IMR-90 (cell line): ENCODE measurements around the gene RECK. TPM values are rescaled to one million over a fixed set of nuclear protein-coding genes. Genes with fewer than 3 reads are reported as not detected.

ENCODE experiments used
- ATAC-seq: fragments of 200-7000 bp; cut with Tn5 transposase; 2 replicates; pipeline ENCODE4 v1.9.1; 2020; ENCODE audit warnings: low read depth, mild to moderate bottlenecking, moderate library complexity
- BruUV-seq: library from RNA; stranded (reverse); fragments of 400-500 nt; replicated peaks from 2 replicates; lab custom pipeline; 2021; lab: Mats Ljungman, UMichigan
- CTCF ChIA-PET: fragments of 300-600 bp; formaldehyde crosslinking; extraction: SDS; loops from one replicate; lab custom pipeline; 2021; ENCODE audit warnings: antibody characterized with exemption; lab: Yijun Ruan, JAX
- POLR2A ChIA-PET: fragments of 300-600 bp; sonication (Branson Sonifier 250); formaldehyde crosslinking; loops from one replicate; lab custom pipeline; 2022; ENCODE audit warnings: antibody characterized with exemption; ENCODE audit not compliant: unreplicated experiment; lab: Charles Lee
- DNase-seq: peaks from one replicate; pipeline ENCODE4 v3.0.0; 2013
- H2AFZ ChIP-seq: replicated peaks from 2 replicates; pipeline ENCODE3; 2013; ENCODE audit warnings: low read length, mild to moderate bottlenecking; ENCODE audit not compliant: poor library complexity
- H2AK5ac ChIP-seq: 2 replicates; pipeline ENCODE4 v1.6.1; 2013; ENCODE audit warnings: low read depth, low read length, inconsistent platforms
- H2AK9ac ChIP-seq: replicated peaks from 2 replicates; pipeline ENCODE3; 2013; ENCODE audit warnings: mild to moderate bottlenecking, low read depth, low read length, moderate library complexity; ENCODE audit not compliant: poor library complexity
- H2BK120ac ChIP-seq: 2 replicates; pipeline ENCODE4 v1.6.1; 2013; ENCODE audit warnings: low read depth, low read length, inconsistent platforms
- H2BK15ac ChIP-seq: 3 replicates; pipeline ENCODE4 v1.6.1; 2013; ENCODE audit warnings: low read depth, low read length, inconsistent platforms
- H2BK20ac ChIP-seq: 2 replicates; pipeline ENCODE4 v1.6.1; 2013; ENCODE audit warnings: low read depth, mild to moderate bottlenecking, inconsistent platforms, low read length, moderate library complexity
- H2BK5ac ChIP-seq: 2 replicates; pipeline ENCODE4 v1.6.1; 2013; ENCODE audit warnings: mild to moderate bottlenecking, low read depth, low read length, inconsistent platforms; ENCODE audit not compliant: poor library complexity, severe bottlenecking
- H3K14ac ChIP-seq: replicated peaks from 2 replicates; pipeline ENCODE4 v1.6.1; 2013; ENCODE audit warnings: low read depth, low read length, inconsistent platforms
- H3K18ac ChIP-seq: 2 replicates; pipeline ENCODE4 v1.6.1; 2013; ENCODE audit warnings: low read depth, low read length, control low read depth
- H3K23ac ChIP-seq: 2 replicates; pipeline ENCODE4 v1.6.1; 2013; ENCODE audit warnings: low read depth, low read length, inconsistent platforms
- H3K27ac ChIP-seq: 2 replicates; pipeline ENCODE4 v1.5.1; 2013; ENCODE audit warnings: mild to moderate bottlenecking, control low read depth, low read length; ENCODE audit not compliant: insufficient read depth
- H3K27me3 ChIP-seq: 2 replicates; pipeline ENCODE4 v1.6.1; 2013; ENCODE audit warnings: low read length; ENCODE audit not compliant: control insufficient read depth, insufficient read depth
- H3K36me3 ChIP-seq: 2 replicates; pipeline ENCODE4 v1.6.1; 2013; ENCODE audit warnings: low read length, mixed read lengths; ENCODE audit not compliant: control insufficient read depth, insufficient read depth
- H3K4ac ChIP-seq: 2 replicates; pipeline ENCODE4 v1.6.1; 2013; ENCODE audit warnings: low read depth, low read length, inconsistent platforms
- H3K4me1 ChIP-seq: 2 replicates; pipeline ENCODE4 v1.6.1; 2013; ENCODE audit warnings: low read length, mixed read lengths; ENCODE audit not compliant: control insufficient read depth, insufficient read depth
- H3K4me2 ChIP-seq: 2 replicates; pipeline ENCODE4 v1.6.1; 2013; ENCODE audit warnings: low read depth, mild to moderate bottlenecking, control low read depth, low read length, moderate library complexity
- H3K4me3 ChIP-seq: 2 replicates; pipeline ENCODE4 v1.5.1; 2013; ENCODE audit warnings: low read depth, mild to moderate bottlenecking, control low read depth, low read length, moderate library complexity; ENCODE audit not compliant: insufficient read depth
- H3K56ac ChIP-seq: 2 replicates; pipeline ENCODE4 v1.6.1; 2013; ENCODE audit warnings: low read length, inconsistent platforms; ENCODE audit not compliant: insufficient read depth; ENCODE audit errors: extremely low read depth
- H3K79me1 ChIP-seq, 2 experiments: 2 replicates each; pipeline ENCODE4 v1.6.1; 2013; ENCODE audit warnings: low read length in 2 of 2, inconsistent platforms in 1 of 2, low read depth in 1 of 2
- H3K9ac ChIP-seq: 2 replicates; pipeline ENCODE4 v1.6.1; 2013; ENCODE audit warnings: low read depth, low read length, control low read depth
- H3K9me1 ChIP-seq: 2 replicates; pipeline ENCODE4 v1.6.1; 2013; ENCODE audit warnings: low read length, inconsistent platforms; ENCODE audit not compliant: insufficient read depth
- H3K9me3 ChIP-seq: 2 replicates; pipeline ENCODE4 v1.6.1; 2013; ENCODE audit warnings: low read length; ENCODE audit not compliant: control insufficient read depth, insufficient read depth
- H4K20me1 ChIP-seq: 2 replicates; pipeline ENCODE4 v1.6.1; 2013; ENCODE audit warnings: low read length, inconsistent platforms; ENCODE audit not compliant: insufficient read depth
- H4K5ac ChIP-seq: 2 replicates; pipeline ENCODE4 v1.6.1; 2013; ENCODE audit warnings: mild to moderate bottlenecking, low read depth, low read length, control low read depth
- H4K8ac ChIP-seq, 2 experiments: 2 replicates each; pipeline ENCODE4 v1.6.1; 2013; ENCODE audit warnings: low read depth in 2 of 2, low read length in 2 of 2, control low read depth in 1 of 2, inconsistent platforms in 1 of 2
- H4K91ac ChIP-seq: 2 replicates; pipeline ENCODE4 v1.6.1; 2013; ENCODE audit warnings: low read depth, low read length, inconsistent platforms; ENCODE audit not compliant: insufficient read depth
- BHLHE40 ChIP-seq: fragments of 150-350 bp; IDR thresholded peaks from 2 replicates; pipeline ENCODE4 v1.6.1; 2016; ENCODE audit warnings: mild to moderate bottlenecking, low read depth, low read length
- CEBPB ChIP-seq: IDR thresholded peaks from 2 replicates; pipeline ENCODE4 v1.6.1; 2012; ENCODE audit warnings: low read depth, low read length, improper control_type of control experiment
- CHD1 ChIP-seq: IDR thresholded peaks from 2 replicates; pipeline ENCODE4 v1.6.1; 2012; ENCODE audit warnings: low read depth, low read length, improper control_type of control experiment
- CTCF ChIP-seq: conservative IDR thresholded peaks from 2 replicates; pipeline ENCODE4 v1.5.1; 2012; ENCODE audit warnings: mild to moderate bottlenecking, low read depth, low read length, improper control_type of control experiment
- ELK1 ChIP-seq: fragments of 150-350 bp; IDR thresholded peaks from 2 replicates; pipeline ENCODE4 v1.6.1; 2016; ENCODE audit warnings: low read depth, mild to moderate bottlenecking, low read length, moderate library complexity, borderline replicate concordance
- MAFK ChIP-seq: IDR thresholded peaks from 2 replicates; pipeline ENCODE4 v1.6.1; 2012; ENCODE audit warnings: low read depth, low read length, improper control_type of control experiment
- MXI1 ChIP-seq: IDR thresholded peaks from 2 replicates; pipeline ENCODE4 v1.6.1; 2012; ENCODE audit warnings: low read depth, mild to moderate bottlenecking, low read length, moderate library complexity, borderline replicate concordance
- NFE2L2 ChIP-seq: fragments of 150-350 bp; IDR thresholded peaks from 2 replicates; pipeline ENCODE4 v1.6.1; 2016; ENCODE audit warnings: low read depth, mild to moderate bottlenecking, low read length
- POLR2A ChIP-seq: IDR thresholded peaks from 2 replicates; pipeline ENCODE4 v1.6.1; 2012; ENCODE audit warnings: mild to moderate bottlenecking, low read depth, low read length
- RAD21 ChIP-seq: IDR thresholded peaks from 2 replicates; pipeline ENCODE4 v1.6.1; 2012; ENCODE audit warnings: low read length, improper control_type of control experiment
- RCOR1 ChIP-seq: IDR thresholded peaks from 2 replicates; pipeline ENCODE4 v1.6.1; 2012; ENCODE audit warnings: mild to moderate bottlenecking, low read length, improper control_type of control experiment; ENCODE audit not compliant: insufficient replicate concordance
- RFX5 ChIP-seq: IDR thresholded peaks from 2 replicates; pipeline ENCODE4 v1.8.0; 2012; ENCODE audit warnings: low read depth, mild to moderate bottlenecking, low read length, moderate library complexity
- SMC3 ChIP-seq: fragments of 150-350 bp; IDR thresholded peaks from 2 replicates; pipeline ENCODE4 v1.6.1; 2016; ENCODE audit warnings: low read depth, mild to moderate bottlenecking, antibody characterized with exemption, low read length, moderate library complexity
- WGBS, 2 experiments: methylation state at CpG; one replicate each; pipeline versions ENCODE4 v1.1.5 to v1.1.7; 2013; ENCODE audit warnings: missing lambda C conversion rate in 2 of 2; ENCODE audit not compliant: insufficient read length in 1 of 2; ENCODE audit errors: extremely low coverage in 2 of 2; 5-methylcytosine and 5-hydroxymethylcytosine counted together
- dilution Hi-C: fragments of 300-500 bp; cut with HindIII; formaldehyde crosslinking; loops from one replicate; pipeline ENCODE4 v1.14.3; 2018; ENCODE audit warnings: low sequenced_read_pairs; ENCODE audit not compliant: unreplicated experiment
- in situ Hi-C: fragments of 300-500 bp; cut with MboI; formaldehyde crosslinking; loops from 3 replicates; pipeline ENCODE4 v1.14.3; 2019; ENCODE audit warnings: low sequenced_read_pairs, inconsistent platforms, mixed read lengths
- intact Hi-C: fragments of 100-400 bp; cut with micrococcal nuclease; formaldehyde crosslinking; loops from 2 replicates; pipeline ENCODE4 v1.10.0; 2022
- polyA plus RNA-seq, 3 experiments: library from polyadenylated mRNA; depleted of rRNA; stranded (reverse); fragments of >200 nt; gene quantifications; 2 replicates each; pipeline ENCODE4 v1.2.3, GENCODE V29; 2012; ENCODE audit warnings: low replicate concordance in 1 of 3
- total RNA-seq: library from RNA; depleted of rRNA; stranded (reverse); fragments of >200 nt; gene quantifications from 2 replicates; pipeline ENCODE4 v1.2.3, GENCODE V29; 2012
- TF ChIP-seq, protein P1 (sequence below): fragments of 150-350 bp; IDR thresholded peaks from 2 replicates; pipeline ENCODE4 v1.6.1; 2017; ENCODE audit warnings: mild to moderate bottlenecking, antibody characterized with exemption, low read length, low read depth

RECK gene
- total and polyA plus RNA-seq, 2 of the 4 experiments (the other 2 are of a cell fraction), result 23.5 to 44.0 TPM

DNA sequence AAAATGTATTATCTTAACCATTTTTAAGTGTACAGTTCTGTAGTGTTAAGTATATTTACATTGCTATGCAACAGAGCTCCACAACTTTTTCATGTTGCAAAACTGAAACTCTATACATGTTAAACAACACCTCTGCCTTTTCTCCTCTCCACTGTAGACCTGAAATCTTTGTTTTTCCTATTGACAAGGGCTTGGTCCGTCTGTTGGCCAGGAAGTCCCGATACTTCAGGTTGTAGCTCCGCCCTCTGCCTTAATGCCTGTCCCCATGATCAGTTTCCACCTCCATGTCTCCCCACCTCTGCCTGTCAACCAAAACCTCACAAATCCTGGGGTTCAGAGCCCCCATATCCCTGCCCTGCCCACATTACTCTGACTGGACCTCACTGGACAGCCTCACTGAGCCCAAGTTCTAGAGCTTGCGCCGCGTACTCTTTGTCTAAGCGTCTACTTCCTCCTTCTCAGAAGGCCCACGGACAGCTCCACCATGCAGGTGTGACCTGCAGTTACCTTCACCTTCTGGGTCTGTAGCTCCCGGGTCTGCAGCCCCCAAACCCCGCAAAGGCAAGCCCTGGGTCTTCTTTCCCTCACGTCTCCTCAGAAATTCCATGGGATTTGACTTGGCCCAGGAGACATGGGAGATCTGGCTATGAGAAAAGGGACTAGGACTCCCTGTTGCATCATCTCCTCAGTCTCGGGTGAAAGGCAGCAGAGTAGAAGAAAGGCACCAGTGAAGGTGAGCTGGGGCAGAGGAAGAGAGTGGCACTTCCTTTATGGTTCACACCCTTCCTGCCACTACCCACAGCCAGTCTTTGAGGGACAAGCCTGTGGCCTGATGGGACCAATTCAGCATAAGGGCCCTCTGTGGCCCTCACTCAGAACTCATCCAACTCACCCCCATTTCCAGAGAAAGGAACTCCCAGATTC, 107.9 kb downstream of the RECK start:
- Histone ChIP-seq H2AK9ac (no peak overlapping the region), H3K56ac (no peak overlapping the region), H4K91ac (no peak overlapping the region), H3K9me3 (no peaks in the 10 kb centered on the region), H2BK120ac (no peak overlapping the region), H3K9me1 (peaks cover 21% of the 10 kb centered on the region; the same call in 1 of the 2 replicates), H4K5ac (no peak overlapping the region), H4K8ac (no peak overlapping the region), H3K4me1 (peaks cover 24% of the 10 kb centered on the region), H3K4me3 (no peak overlapping the region), H3K18ac (no peak overlapping the region), H2AK5ac (no peak overlapping the region), H3K79me1 (peaks cover 32 to 89% of the 10 kb centered on the region in 2 experiments; a peak in 3 of 4 replicates), H3K14ac (no peak overlapping the region), H2BK5ac (no peak overlapping the region), H3K27me3 (no peaks in the 10 kb centered on the region), H3K9ac (no peak overlapping the region), H3K4me2 (no peak overlapping the region), H3K36me3 (peaks cover 48% of the 10 kb centered on the region), H3K27ac (no peak overlapping the region), H3K23ac (no peak overlapping the region), H4K20me1 (peaks cover 51% of the 10 kb centered on the region), H3K4ac (no peak overlapping the region), H2BK15ac (no peak overlapping the region), H2AFZ (no peak overlapping the region), H2BK20ac (no peak overlapping the region)
- dilution Hi-C loops (no loop called here), intact Hi-C loops (no loop called here), in situ Hi-C loops (no loop called here)
- WGBS, 2 experiments, result 98% methylated on average over 6 of the region's 12 CpGs; no CpG with 5 or more reads in 1 of the 2 experiments
- ChIA-PET CTCF (interaction anchor here (0.9 kb wide), 1 partner anchor 189 kb away, joined by 3 read pairs; no protein-coding TSS in a partner anchor), POLR2A (no interaction called here)
- ATAC-seq (no peak), DNase-seq (no peak)
- no TSS peak for BruUV-seq
- TF ChIP-seq SMC3, result no peak
- TF ChIP-seq, protein P1, sequence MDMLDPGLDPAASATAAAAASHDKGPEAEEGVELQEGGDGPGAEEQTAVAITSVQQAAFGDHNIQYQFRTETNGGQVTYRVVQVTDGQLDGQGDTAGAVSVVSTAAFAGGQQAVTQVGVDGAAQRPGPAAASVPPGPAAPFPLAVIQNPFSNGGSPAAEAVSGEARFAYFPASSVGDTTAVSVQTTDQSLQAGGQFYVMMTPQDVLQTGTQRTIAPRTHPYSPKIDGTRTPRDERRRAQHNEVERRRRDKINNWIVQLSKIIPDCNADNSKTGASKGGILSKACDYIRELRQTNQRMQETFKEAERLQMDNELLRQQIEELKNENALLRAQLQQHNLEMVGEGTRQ, result no peak
- TF ChIP-seq CTCF, result no peak
- TF ChIP-seq RFX5, result no peak
- no peak for TF ChIP-seq RCOR1
- TF ChIP-seq RAD21, result no peak
- TF ChIP-seq MXI1, result no peak
- TF ChIP-seq MAFK, result no peak
- TF ChIP-seq NFE2L2, result no peak
- TF ChIP-seq CHD1, result no peak
- no peak for TF ChIP-seq CEBPB
- TF ChIP-seq BHLHE40, result no peak
- TF ChIP-seq POLR2A, result no peak
- no peak for TF ChIP-seq ELK1
